PFSK-1 (cell line): ENCODE measurements around the gene TNFSF11.

Experiments
- FOXP2 ChIP-seq: optimal IDR thresholded peaks from 2 replicates; pipeline ENCODE3; 2011; ENCODE audit warnings: borderline replicate concordance, control low read depth, inconsistent platforms; ENCODE audit not compliant: insufficient read depth; ENCODE audit errors: extremely low read length, extremely low read depth
- POLR2AphosphoS5 ChIP-seq: IDR thresholded peaks from 2 replicates; pipeline ENCODE4 v1.6.1; 2012; ENCODE audit warnings: low read depth, mild to moderate bottlenecking, control low read depth, low read length, moderate library complexity
- REST ChIP-seq, 2 experiments: IDR thresholded peaks; 2 replicates each; pipeline versions ENCODE4 v1.6.1 to v1.8.0; 2011 to 2012; ENCODE audit warnings: low read depth in 2 of 2, low read length in 2 of 2, control low read depth in 1 of 2, inconsistent platforms in 1 of 2, mild to moderate bottlenecking in 1 of 2, moderate library complexity in 1 of 2; ENCODE audit not compliant: insufficient read depth in 1 of 2
- SIN3A ChIP-seq: IDR thresholded peaks from 2 replicates; pipeline ENCODE4 v1.6.1; 2012; ENCODE audit warnings: mild to moderate bottlenecking, low read length, moderate library complexity, borderline replicate concordance; ENCODE audit not compliant: insufficient read depth
- TAF1 ChIP-seq: IDR thresholded peaks from 2 replicates; pipeline ENCODE4 v1.6.1; 2012; ENCODE audit warnings: low read length, control low read depth, borderline replicate concordance; ENCODE audit not compliant: insufficient read depth

DNA sequence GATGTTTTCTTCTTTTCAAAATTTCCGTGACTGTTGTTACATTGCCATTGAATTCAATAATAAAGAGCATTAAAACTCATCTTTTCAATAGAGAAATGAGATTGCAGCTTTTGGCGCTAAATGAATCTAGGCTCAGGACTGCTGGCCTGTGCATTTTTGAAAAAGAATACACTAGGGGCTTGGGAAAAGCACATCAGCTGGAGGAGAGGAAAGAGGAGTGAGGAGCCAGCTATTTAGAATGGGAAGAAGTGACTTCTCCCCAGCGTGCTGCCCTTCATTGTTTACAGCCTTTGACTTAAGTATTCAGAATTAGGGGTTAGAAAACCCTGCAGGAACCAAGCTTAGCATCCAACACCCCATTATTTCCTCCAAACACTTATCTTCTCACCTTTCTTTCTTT, 43.3 kb downstream of the TNFSF11 start:
- no peak for TF ChIP-seq POLR2AphosphoS5
- no peak for TF ChIP-seq SIN3A
- TF ChIP-seq REST (IDR thresholded peaks at IDR 0.05; ENCODE audit: insufficient read depth in 1 of 2, low read depth in 2 of 2, low read length in 2 of 2) = no peak
- TF ChIP-seq TAF1 = no peak
- no peak for TF ChIP-seq FOXP2
